ENCODE measurements around the gene BET1L.

GRCh38 chr11:217704-218103 lies 10.5 kb upstream of the BET1L start:
- TF ChIP-seq CTCF (IDR thresholded peaks at IDR 0.05; ENCODE audit: low read depth, low read length, missing input control) = no peak
- TF ChIP-seq YY1 (IDR thresholded peaks at IDR 0.05) = no peak
- no peak for TF ChIP-seq FOXA1 (IDR thresholded peaks at IDR 0.05)
- TF ChIP-seq GABPA (IDR thresholded peaks at IDR 0.05 in 1 of 2, conservative IDR thresholded peaks at IDR 0.05 in 1 of 2) = no peak
- no peak for TF ChIP-seq JUND (IDR thresholded peaks at IDR 0.05)
- TF ChIP-seq TAF1 (conservative IDR thresholded peaks at IDR 0.05) = no peak
- TF ChIP-seq RXRA (IDR thresholded peaks at IDR 0.05) = no peak
- TF ChIP-seq ZBTB33 (IDR thresholded peaks at IDR 0.05) = no peak
- no peak for TF ChIP-seq MAX (IDR thresholded peaks at IDR 0.05)
- no peak for TF ChIP-seq ATF3 (IDR thresholded peaks at IDR 0.05)
- TF ChIP-seq EGR1 (IDR thresholded peaks at IDR 0.05; ENCODE audit: low read depth in 2 of 2) = no peak
- TF ChIP-seq SP1 (IDR thresholded peaks at IDR 0.05) = no peak
- no peak for TF ChIP-seq NR2F2 (IDR thresholded peaks at IDR 0.05)
- TF ChIP-seq RAD21 (IDR thresholded peaks at IDR 0.05) = no peak
